Measurements from ENCODE around the gene VPS37B.

DNA sequence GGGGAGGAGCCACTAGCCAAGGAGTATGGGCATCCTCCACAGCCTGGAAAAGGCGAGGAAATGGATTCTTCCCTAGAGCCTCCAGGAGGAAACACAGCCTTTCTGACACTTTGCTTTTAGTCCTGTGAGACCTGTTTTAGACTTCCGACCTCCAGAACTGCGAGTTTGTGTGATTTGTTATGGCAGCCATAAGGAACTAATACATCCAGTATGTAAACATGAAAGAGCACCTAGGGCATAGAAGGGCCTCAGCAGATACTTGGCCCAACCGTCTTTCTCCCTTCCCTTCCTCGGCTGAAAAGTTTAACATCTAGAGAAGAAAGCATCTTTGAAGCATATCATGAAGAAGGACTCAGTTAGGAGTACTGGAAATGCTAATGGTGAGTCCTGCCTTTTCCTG, 57.1 kb downstream of the VPS37B start:
- TF ChIP-seq, protein P1, sequence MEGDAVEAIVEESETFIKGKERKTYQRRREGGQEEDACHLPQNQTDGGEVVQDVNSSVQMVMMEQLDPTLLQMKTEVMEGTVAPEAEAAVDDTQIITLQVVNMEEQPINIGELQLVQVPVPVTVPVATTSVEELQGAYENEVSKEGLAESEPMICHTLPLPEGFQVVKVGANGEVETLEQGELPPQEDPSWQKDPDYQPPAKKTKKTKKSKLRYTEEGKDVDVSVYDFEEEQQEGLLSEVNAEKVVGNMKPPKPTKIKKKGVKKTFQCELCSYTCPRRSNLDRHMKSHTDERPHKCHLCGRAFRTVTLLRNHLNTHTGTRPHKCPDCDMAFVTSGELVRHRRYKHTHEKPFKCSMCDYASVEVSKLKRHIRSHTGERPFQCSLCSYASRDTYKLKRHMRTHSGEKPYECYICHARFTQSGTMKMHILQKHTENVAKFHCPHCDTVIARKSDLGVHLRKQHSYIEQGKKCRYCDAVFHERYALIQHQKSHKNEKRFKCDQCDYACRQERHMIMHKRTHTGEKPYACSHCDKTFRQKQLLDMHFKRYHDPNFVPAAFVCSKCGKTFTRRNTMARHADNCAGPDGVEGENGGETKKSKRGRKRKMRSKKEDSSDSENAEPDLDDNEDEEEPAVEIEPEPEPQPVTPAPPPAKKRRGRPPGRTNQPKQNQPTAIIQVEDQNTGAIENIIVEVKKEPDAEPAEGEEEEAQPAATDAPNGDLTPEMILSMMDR (IDR thresholded peaks at IDR 0.05), result no peak
- TF ChIP-seq POLR2A (IDR thresholded peaks at IDR 0.05), result no peak
